Measurements from ENCODE around the gene SFN. TPM values are rescaled to one million over a fixed set of nuclear protein-coding genes. Genes with fewer than 3 reads are reported as not detected.

SFN gene
- total and polyA plus RNA-seq, 2 donors (not counting 3 experiments of a cell fraction or from before 2014, with no cell fraction given): 0.08 to 0.33 TPM

GRCh38 chr1:26857473-26858060 is 5.4 kb upstream of the SFN start:
- no peak overlapping the region for H2AFZ ChIP-seq (ENCODE audit: low read depth, low read length)
- peaks cover 4 to 13% of the 10 kb centered on the region in 2 experiments for H3K36me3 ChIP-seq (ENCODE audit: control insufficient read depth in 2 of 2, extremely low read depth in 1 of 2, insufficient read depth in 2 of 2, low read length in 2 of 2)
- no peak overlapping the region for H3K9ac ChIP-seq (replicated peaks; ENCODE audit: extremely low read depth, insufficient read depth, low read length)
- no peaks in the 10 kb centered on the region for H3K9me1 ChIP-seq (replicated peaks; ENCODE audit: control insufficient read depth, extremely low read depth, insufficient read depth, low read length)
- no peaks in the 10 kb centered on the region for H3K9me3 ChIP-seq (replicated peaks; ENCODE audit: control insufficient read depth, insufficient read depth, low read length)
- H3K27ac ChIP-seq (ENCODE audit: insufficient read depth, low read depth, low read length): no peak overlapping the region
- DNase-seq (ENCODE audit: low read depth, low spot score) (no peak), FAIRE-seq (no peak)
- H4K20me1 ChIP-seq (replicated peaks; ENCODE audit: control insufficient read depth, extremely low read depth, insufficient read depth, low read length): no peaks in the 10 kb centered on the region
- POLR2A ChIA-PET: no interaction called here
- no peaks in the 10 kb centered on the region for H3K4me1 ChIP-seq (ENCODE audit: control insufficient read depth, extremely low read depth, insufficient read depth, low read length)
- dilution Hi-C loops (cut with MboI; ENCODE audit: extremely low pct_ligation_motif_present, low sequenced_read_pairs) (no loop called here), intact Hi-C loops (cut with micrococcal nuclease) (no loop called here)
- no peak for TF ChIP-seq FOS (IDR thresholded peaks at IDR 0.05; ENCODE audit: borderline replicate concordance, insufficient read depth, low read length)
- no peak for TF ChIP-seq GATA2 (IDR thresholded peaks at IDR 0.05; ENCODE audit: insufficient read depth, insufficient read length, low read depth, low read length)
- no peak for TF ChIP-seq MYC (IDR thresholded peaks at IDR 0.05; ENCODE audit: low read depth, low read length)
- no peak for TF ChIP-seq POLR2AphosphoS5 (IDR thresholded peaks at IDR 0.05; ENCODE audit: insufficient read depth, low read depth, low read length)
- TF ChIP-seq POLR2A (IDR thresholded peaks at IDR 0.05; ENCODE audit: low read depth, low read length): no peak
- TF ChIP-seq JUN (IDR thresholded peaks at IDR 0.05; ENCODE audit: borderline replicate concordance, insufficient read depth, insufficient read length, low read depth): no peak
- TF ChIP-seq EZH2 (IDR thresholded peaks at IDR 0.05; ENCODE audit: borderline replicate concordance, low read depth, low read length, severe bottlenecking): no peak
- no peak for TF ChIP-seq CTCF (IDR thresholded peaks at IDR 0.05; ENCODE audit: extremely low read depth in 1 of 2, insufficient read depth in 1 of 2, low read depth in 1 of 2, low read length in 2 of 2)
- TF ChIP-seq MAX (IDR thresholded peaks at IDR 0.05; ENCODE audit: insufficient read depth, insufficient read length): no peak
- CTCF ChIA-PET: interaction anchor here (1.3 to 4.5 kb wide), 4 partner anchors 9 to 256 kb away, joined by 3 to 21 read pairs (median 13); no protein-coding TSS in a partner anchor
- no peak overlapping the region for H3K4me3 ChIP-seq (replicated peaks in 1 of 3; ENCODE audit: insufficient read depth in 1 of 3, low read depth in 1 of 3, low read length in 3 of 3)
- H3K4me2 ChIP-seq (ENCODE audit: insufficient read depth, low read length): no peak overlapping the region
- BruUV-seq (replicated peaks): no TSS peak
- no peaks in the 10 kb centered on the region for H3K79me2 ChIP-seq (ENCODE audit: control insufficient read depth, insufficient read depth, low read length)
- no peaks in the 10 kb centered on the region for H3K27me3 ChIP-seq (ENCODE audit: control insufficient read depth in 2 of 2, insufficient read depth in 2 of 2, low read length in 2 of 2)
